GM12878 (cell line): ENCODE measurements around the gene DSTN. TPM values are rescaled to one million over a fixed set of nuclear protein-coding genes. Genes with fewer than 3 reads are reported as not detected.

Experiments used
- polyA plus RNA-seq, 11 experiments: library from polyadenylated mRNA; depleted of rRNA in 4 of 11; unstranded in 6 of 11; stranded (reverse) in 5 of 11; fragments of >200 nt; fragmentation: Nextera tagmentation in 4 of 11; fragmentation: Illumina TruSeq in 1 of 11; extraction: Ambion mirVana in 4 of 11; extraction: Trizol in 1 of 11; gene quantifications; 1 replicate in 1 of 11; 2 replicates in 10 of 11; pipeline versions ENCODE4 v1.2.1 to v1.2.3, GENCODE V29; 2011 to 2016; ENCODE audit warnings: inconsistent platforms in 2 of 11, missing spikeins in 2 of 11, low read depth in 1 of 11
- total RNA-seq, 4 experiments: library from RNA; depleted of rRNA in 3 of 4; stranded (reverse); fragments of >200 nt in 3 of 4; fragmentation: Illumina TruSeq in 1 of 4; extraction: Trizol in 1 of 4; gene quantifications; 2 replicates each; pipeline versions ENCODE4 v1.2.1 to v1.2.3, GENCODE V29; 2013 to 2021

The DSTN gene
- total and polyA plus RNA-seq, 10 of the 15 experiments (the other 5 are each of a cell fraction or from before 2014, with no cell fraction given), result 26.7 to 137 (median 40.8) TPM

Other genes with a start within 250 kb of the DSTN start
- 0.05 and 0.06 TPM in 2 replicates for gene BFSP1, start 38.7 kb upstream of the DSTN start, total RNA-seq (2014; rRNA removed)
- 0.09 and 0.13 TPM in 2 replicates for gene BFSP1, start 38.7 kb upstream of the DSTN start, total RNA-seq (2014; rRNA removed; fragmentation: Illumina TruSeq; extraction: Trizol)
- gene BFSP1, start 38.7 kb upstream of the DSTN start, total RNA-seq (2021), result 0.13 TPM in 2 replicates
- gene BFSP1, start 38.7 kb upstream of the DSTN start, polyA plus RNA-seq (2011; rRNA removed), result not detected in 2 replicates
- 0.22 TPM in 1 of 2 replicates, not detected in the other for gene BFSP1, start 38.7 kb upstream of the DSTN start, polyA plus RNA-seq (2014; fragmentation: Illumina TruSeq; extraction: Trizol)
- gene BFSP1, start 38.7 kb upstream of the DSTN start, polyA plus RNA-seq (2014; fragmentation: Nextera tagmentation; extraction: Ambion mirVana), result under 1 TPM; 0.06 to 0.11 TPM
- 0.05 TPM in 1 of 2 replicates, not detected in the other for gene BFSP1, start 38.7 kb upstream of the DSTN start, polyA plus RNA-seq (2014; rRNA removed)
- under 1 TPM in 1 of 2 experiments, not detected in 1; 0.10 TPM for gene BFSP1, start 38.7 kb upstream of the DSTN start, polyA plus RNA-seq (2016; fragmentation: Nextera tagmentation; extraction: Ambion mirVana)
- gene RRBP1, start 112.2 kb downstream of the DSTN start, total RNA-seq (2014; rRNA removed), result 24.4 and 25.4 TPM in 2 replicates
- gene RRBP1, start 112.2 kb downstream of the DSTN start, total RNA-seq (2014; rRNA removed; fragmentation: Illumina TruSeq; extraction: Trizol), result 22.8 and 26.4 TPM in 2 replicates
- 50.0 and 57.4 TPM in 2 replicates for gene RRBP1, start 112.2 kb downstream of the DSTN start, total RNA-seq (2021)
- 8.9 and 12.9 TPM in 2 replicates for gene RRBP1, start 112.2 kb downstream of the DSTN start, polyA plus RNA-seq (2011; rRNA removed)
- gene RRBP1, start 112.2 kb downstream of the DSTN start, polyA plus RNA-seq (2014; fragmentation: Illumina TruSeq; extraction: Trizol), result 20.4 and 28.3 TPM in 2 replicates
- gene RRBP1, start 112.2 kb downstream of the DSTN start, polyA plus RNA-seq (2014; fragmentation: Nextera tagmentation; extraction: Ambion mirVana), result 1 to 10 TPM; 1.2 to 2.4 TPM
- gene RRBP1, start 112.2 kb downstream of the DSTN start, polyA plus RNA-seq (2014; rRNA removed), result 24.6 and 24.8 TPM in 2 replicates
- gene RRBP1, start 112.2 kb downstream of the DSTN start, polyA plus RNA-seq (2016; fragmentation: Nextera tagmentation; extraction: Ambion mirVana), result 10 to 100 TPM; 20.0 to 24.5 TPM
- gene BANF2, start 129.9 kb downstream of the DSTN start, total RNA-seq (2014; rRNA removed), result not detected in 2 replicates
- gene BANF2, start 129.9 kb downstream of the DSTN start, total RNA-seq (2014; rRNA removed; fragmentation: Illumina TruSeq; extraction: Trizol), result not detected in 2 replicates
- gene BANF2, start 129.9 kb downstream of the DSTN start, total RNA-seq (2021), result not detected in 2 replicates
- not detected in 2 replicates for gene BANF2, start 129.9 kb downstream of the DSTN start, polyA plus RNA-seq (2011; rRNA removed)
- not detected in 2 replicates for gene BANF2, start 129.9 kb downstream of the DSTN start, polyA plus RNA-seq (2014; fragmentation: Illumina TruSeq; extraction: Trizol)
- gene BANF2, start 129.9 kb downstream of the DSTN start, polyA plus RNA-seq (2014; fragmentation: Nextera tagmentation; extraction: Ambion mirVana), result not detected
- gene BANF2, start 129.9 kb downstream of the DSTN start, polyA plus RNA-seq (2014; rRNA removed), result not detected in 2 replicates
- gene BANF2, start 129.9 kb downstream of the DSTN start, polyA plus RNA-seq (2016; fragmentation: Nextera tagmentation; extraction: Ambion mirVana), result not detected